ENCODE results near the gene SERINC5.

DNA sequence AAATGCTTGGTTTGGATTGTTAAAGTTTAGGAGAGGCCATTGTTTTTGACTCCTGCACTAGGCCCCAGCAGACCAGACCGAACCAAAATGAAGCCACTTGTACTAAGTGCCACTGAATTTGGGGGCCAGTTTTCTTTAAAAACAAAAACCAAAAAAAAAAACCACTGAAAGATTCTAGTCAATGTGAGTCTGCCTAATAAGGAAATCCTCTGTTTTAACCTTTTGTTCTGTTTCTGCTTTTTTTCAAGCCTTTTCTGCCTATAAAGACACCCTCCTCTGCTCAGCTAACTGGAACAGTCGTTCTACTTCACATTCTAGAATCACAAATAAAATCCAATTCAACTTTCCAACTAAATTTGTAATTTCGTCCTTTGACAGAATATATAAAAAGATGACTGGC is 64.9 kb downstream of the SERINC5 start:
- TF ChIP-seq, protein P1, sequence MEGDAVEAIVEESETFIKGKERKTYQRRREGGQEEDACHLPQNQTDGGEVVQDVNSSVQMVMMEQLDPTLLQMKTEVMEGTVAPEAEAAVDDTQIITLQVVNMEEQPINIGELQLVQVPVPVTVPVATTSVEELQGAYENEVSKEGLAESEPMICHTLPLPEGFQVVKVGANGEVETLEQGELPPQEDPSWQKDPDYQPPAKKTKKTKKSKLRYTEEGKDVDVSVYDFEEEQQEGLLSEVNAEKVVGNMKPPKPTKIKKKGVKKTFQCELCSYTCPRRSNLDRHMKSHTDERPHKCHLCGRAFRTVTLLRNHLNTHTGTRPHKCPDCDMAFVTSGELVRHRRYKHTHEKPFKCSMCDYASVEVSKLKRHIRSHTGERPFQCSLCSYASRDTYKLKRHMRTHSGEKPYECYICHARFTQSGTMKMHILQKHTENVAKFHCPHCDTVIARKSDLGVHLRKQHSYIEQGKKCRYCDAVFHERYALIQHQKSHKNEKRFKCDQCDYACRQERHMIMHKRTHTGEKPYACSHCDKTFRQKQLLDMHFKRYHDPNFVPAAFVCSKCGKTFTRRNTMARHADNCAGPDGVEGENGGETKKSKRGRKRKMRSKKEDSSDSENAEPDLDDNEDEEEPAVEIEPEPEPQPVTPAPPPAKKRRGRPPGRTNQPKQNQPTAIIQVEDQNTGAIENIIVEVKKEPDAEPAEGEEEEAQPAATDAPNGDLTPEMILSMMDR (IDR thresholded peaks at IDR 0.05): no peak
- TF ChIP-seq POLR2A (IDR thresholded peaks at IDR 0.05): no peak

All from body of pancreas (tissue), 4 donors.